CD4-positive, alpha-beta T cell treated with Interleukin-2 at 100 ng/mL for 4 hours (primary cell): Measurements from ENCODE around the gene TMEM260.
"Not testable (repeated sequence)": the region's sequence is repeated elsewhere in the genome, so short reads cannot be mapped to it uniquely, and the experiment has no call there.

Experiments used
- DNase-seq: peaks from one replicate; pipeline ENCODE4 v3.0.0-alpha.2; 2020; ENCODE audit warnings: low spot score

Gene TMEM260

GRCh38 chr14:56676042-56676441 lies 96.4 kb downstream of the TMEM260 start:
- DNase-seq = no peak

GRCh38 chr14:56678838-56679237 lies 99.2 kb downstream of the TMEM260 start:
- no peak for DNase-seq

- no peak for DNase-seq
Observed at GRCh38 chr14:56686416-56686815, 106.8 kb downstream of the TMEM260 start.

GRCh38 chr14:56687123-56687522 lies 107.5 kb downstream of the TMEM260 start:
- DNase-seq = no peak

GRCh38 chr14:56694609-56695008 lies 115.0 kb downstream of the TMEM260 start:
- no peak for DNase-seq

GRCh38 chr14:56695216-56695615 lies 115.6 kb downstream of the TMEM260 start:
- not testable (repeated sequence) for DNase-seq
